T-helper 2 cell (primary cell): ENCODE measurements around the gene ARID3B.
A peak's percentile ranks its signal among the peaks of the same experiment; 100 is the strongest.
"Not testable (repeated sequence)": the region's sequence is repeated elsewhere in the genome, so short reads cannot be mapped to it uniquely, and the experiment has no call there.

Experiments
- DNase-seq, 5 experiments: peaks; one replicate each; pipeline versions ENCODE4 v3.0.0 to v3.0.0-alpha.2; 2012 to 2022
- total RNA-seq, 2 donors: gene quantifications; one replicate each; lab custom pipeline; 2026; lab: John Stamatoyannopoulos, UW

The ARID3B gene, protein sequence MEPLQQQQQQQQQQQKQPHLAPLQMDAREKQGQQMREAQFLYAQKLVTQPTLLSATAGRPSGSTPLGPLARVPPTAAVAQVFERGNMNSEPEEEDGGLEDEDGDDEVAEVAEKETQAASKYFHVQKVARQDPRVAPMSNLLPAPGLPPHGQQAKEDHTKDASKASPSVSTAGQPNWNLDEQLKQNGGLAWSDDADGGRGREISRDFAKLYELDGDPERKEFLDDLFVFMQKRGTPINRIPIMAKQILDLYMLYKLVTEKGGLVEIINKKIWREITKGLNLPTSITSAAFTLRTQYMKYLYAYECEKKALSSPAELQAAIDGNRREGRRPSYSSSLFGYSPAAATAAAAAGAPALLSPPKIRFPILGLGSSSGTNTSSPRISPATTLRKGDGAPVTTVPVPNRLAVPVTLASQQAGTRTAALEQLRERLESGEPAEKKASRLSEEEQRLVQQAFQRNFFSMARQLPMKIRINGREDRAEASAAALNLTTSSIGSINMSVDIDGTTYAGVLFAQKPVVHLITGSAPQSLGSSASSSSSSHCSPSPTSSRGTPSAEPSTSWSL
- 44.5 to 50.2 reads per million in 2 donors for total RNA-seq

GRCh38 chr15:74540761-74541493 is at the start of gene ARID3B:
ARID3B (plus strand) TSS chr15:74541220; CDS start chr15:74543937, 2,717 bp downstream.
- peak; percentile 88 to 99 (median 94) for DNase-seq

GRCh38 chr15:74496648-74497047 is 44.4 kb upstream of the ARID3B start:
- no peak for DNase-seq

DNA sequence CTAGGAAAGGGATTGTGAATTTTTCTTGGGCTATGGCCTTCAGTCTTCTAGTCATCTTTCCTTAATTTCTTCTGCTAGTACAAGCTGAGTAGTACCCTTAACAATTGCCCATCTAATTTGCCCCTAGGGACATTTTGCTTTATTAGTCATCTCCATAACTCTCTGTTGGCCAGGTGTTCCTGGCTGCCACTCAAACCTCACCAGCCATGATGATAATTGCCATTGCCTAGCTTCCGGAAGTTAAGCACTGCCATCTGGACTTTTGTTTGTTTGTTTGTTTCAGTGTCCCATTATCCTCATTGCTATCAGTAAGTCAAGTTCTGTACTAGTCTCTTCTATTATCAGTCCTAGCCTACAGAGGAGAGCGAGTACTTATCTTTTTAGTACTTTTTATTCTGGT is 43.4 kb upstream of the ARID3B start:
- DNase-seq: no peak

- DNase-seq: no peak
Observed at GRCh38 chr15:74499366-74499765, 41.7 kb upstream of the ARID3B start.

DNA sequence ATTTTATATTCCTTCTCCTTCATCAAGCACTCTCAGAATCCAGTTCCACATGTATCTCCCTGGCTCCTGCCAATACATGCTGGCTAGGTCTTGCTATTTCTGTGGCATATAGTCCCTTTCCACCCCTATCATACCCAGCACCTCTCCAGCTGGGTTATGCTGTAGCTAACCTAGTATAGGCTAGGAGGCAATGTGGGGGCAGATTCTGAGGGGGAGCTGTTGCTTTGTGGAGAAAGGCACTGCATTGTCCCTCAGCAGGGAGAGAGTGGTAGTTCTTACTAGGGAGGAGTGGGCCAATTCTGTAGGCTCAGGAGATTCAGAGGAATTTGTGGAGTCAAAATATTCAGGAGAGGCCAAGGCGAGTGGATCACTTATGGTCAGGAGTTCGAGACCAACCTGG is 40.6 kb upstream of the ARID3B start:
- DNase-seq: no peak

GRCh38 chr15:74502301-74502700 is 38.7 kb upstream of the ARID3B start:
- DNase-seq: peak in 1 of 5 experiments; percentile 14

- DNase-seq: no peak
Observed at GRCh38 chr15:74504418-74504817, 36.6 kb upstream of the ARID3B start.

- no peak for DNase-seq
Observed at GRCh38 chr15:74504836-74505235, 36.2 kb upstream of the ARID3B start.

DNA sequence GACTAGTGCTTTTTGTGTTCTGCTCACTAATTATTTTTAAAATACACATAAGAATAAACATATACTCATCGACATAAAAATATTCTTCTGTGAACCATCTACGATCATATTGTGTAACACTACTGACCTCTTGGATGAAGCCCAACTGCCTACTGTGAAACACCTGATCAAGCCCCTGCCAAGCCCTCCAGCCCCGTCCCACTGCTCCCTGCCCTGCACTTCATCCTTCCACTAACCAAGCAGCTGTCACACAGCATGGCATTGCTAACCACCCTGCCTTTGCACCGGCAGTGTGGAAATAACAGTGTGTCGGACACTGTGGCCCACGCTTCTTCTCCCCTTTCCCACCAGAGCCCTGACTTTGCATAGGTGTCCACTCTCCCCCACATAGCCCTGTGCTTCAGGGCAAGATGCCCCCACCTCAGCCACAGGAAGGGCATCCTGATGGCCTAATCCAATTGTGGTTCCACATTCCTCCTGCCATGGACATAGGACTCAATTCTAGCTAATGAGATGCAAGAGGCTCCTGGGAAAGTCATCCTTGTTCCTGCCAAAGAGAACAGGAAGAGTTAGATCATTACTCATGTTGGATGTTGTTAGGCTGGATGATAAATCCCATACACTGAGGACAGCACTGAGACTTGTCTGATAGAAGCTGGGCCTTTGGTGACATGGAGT is 35.0 kb upstream of the ARID3B start:
- no peak for DNase-seq

GRCh38 chr15:74506515-74506840 is 34.5 kb upstream of the ARID3B start:
- no peak for DNase-seq

- DNase-seq: no peak
Observed at GRCh38 chr15:74511583-74511982, 29.4 kb upstream of the ARID3B start.

DNA sequence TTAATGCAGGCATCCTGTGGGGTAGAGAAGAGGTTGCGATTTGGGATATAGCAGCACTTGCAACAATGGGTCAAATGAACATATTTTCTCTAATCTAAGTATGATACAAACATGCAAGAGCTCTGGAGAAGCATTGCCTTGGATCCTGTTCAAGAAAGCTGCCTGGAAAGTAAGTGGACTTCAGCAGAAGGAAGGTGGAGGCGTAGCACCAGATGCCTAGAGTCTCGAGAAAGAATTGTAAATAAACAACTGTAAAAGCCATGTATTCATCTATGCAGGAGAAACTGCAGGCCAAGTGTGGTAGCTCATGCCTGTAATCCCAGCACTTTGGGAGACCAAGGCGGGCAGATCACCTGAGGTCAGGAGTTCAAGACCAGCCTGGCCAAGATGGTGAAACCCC is 27.0 kb upstream of the ARID3B start:
- DNase-seq: not testable (repeated sequence)

DNA sequence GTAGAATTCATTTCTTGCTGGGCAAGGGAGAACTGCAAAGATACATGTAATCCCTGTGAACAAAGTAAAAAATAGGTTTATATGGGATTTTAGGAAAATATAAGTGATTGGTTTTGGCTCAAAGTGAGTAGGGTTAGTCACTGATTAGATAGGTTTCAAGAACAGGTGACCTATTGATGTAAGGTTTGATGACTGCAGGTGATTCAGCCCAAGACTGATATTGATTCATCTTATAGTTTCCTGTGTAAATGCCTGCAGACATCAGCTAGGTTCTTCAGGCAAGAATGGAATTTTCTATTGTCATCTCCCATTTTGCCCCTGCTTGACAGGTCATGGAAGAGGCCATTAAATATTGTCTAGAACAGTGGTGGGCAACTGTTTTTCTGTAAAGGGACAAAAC is 23.9 kb upstream of the ARID3B start:
- DNase-seq: no peak

GRCh38 chr15:74519311-74519710 is 21.7 kb upstream of the ARID3B start:
- no peak for DNase-seq

DNA sequence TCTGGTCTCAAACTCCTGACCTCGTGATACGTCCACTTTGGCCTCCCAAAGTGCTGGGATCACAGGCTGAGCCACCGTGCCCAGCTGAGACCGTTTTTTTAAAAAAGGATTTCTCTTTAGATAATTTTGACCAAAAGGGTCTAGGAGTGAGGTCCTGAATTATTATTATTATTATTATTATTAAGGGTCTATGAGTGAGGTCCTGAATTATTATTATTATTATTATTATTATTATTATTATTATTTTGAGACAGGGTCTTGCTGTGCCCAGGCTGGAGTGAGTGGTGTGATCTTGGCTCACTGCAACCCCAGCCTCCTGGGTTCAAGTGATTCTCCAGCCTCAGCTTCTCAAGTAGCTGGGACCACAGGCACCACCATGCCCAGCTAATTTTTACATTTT is 20.6 kb upstream of the ARID3B start:
- no peak for DNase-seq

- no peak for DNase-seq
Observed at GRCh38 chr15:74523982-74524381, 17.0 kb upstream of the ARID3B start.

- DNase-seq: no peak
Observed at GRCh38 chr15:74525309-74525708, 15.7 kb upstream of the ARID3B start.

- DNase-seq: no peak
Observed at GRCh38 chr15:74525945-74526344, 15.1 kb upstream of the ARID3B start.

GRCh38 chr15:74528876-74529275 is 12.1 kb upstream of the ARID3B start:
- DNase-seq: no peak

- DNase-seq: no peak
Observed at GRCh38 chr15:74529921-74530320, 11.1 kb upstream of the ARID3B start.

DNA sequence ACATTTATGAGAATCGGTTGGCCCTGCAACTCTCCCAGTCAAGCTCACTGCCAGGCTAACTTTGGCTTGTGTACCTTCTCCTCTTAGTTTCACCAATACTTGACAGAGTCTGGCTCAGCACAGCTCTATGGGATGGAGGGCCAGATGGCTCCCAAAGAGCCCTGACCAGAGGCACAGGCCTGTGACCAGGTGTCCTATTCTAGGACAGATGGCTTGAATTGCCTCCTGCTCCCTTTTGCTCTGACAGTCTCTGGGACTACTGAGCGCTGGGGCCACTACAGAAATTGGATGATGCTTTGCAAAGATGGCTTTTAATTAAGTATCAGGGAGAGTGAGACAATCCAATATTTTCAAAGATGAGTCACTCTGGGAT is 10.3 kb upstream of the ARID3B start:
- DNase-seq: no peak

DNA sequence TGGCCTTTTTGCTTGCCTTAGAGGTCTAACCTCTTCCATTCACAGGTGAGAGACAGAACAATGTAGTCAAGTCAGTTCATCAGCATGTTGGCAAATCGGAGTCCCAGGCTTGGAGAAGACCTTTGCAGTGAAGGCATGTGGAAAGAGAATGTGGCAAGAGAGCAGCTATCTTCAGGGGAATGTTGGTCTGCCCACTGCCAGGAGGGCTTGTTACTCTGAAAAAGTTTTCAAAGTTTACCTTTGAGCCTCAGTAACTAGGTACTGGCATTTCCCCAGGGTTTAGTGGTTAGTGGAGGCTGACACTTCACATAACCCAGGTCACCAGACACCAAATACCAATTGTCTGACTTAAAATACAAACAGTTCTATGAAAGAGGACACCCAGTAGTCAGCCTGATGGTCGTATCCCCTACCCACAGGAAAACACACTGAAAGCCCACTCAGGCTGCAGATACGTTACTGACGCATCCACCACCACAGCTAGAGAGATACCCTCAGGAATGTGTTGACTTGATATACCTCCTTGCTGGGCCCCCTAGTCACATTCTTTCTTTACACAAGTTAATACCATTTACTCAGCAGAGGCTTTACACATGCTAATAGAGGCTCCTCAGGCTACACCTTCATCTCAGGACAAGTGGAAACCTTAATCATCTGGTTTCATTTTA is 9.7 kb upstream of the ARID3B start:
- no peak for DNase-seq
